Stimulated activated CD4-positive, alpha-beta T cell treated with anti-CD3 and anti-CD28 coated beads, Interleukin-4, amount 100 ng/mL, for 24 hours (primary cell): Measurements from ENCODE around the gene PFKFB3.
"Not testable (repeated sequence)": the region's sequence is repeated elsewhere in the genome, so short reads cannot be mapped to it uniquely, and the experiment has no call there.

Experiments
- DNase-seq: peaks from one replicate; pipeline ENCODE4 v3.0.0-alpha.2; 2020

Gene PFKFB3

GRCh38 chr10:6239213-6239991, 36.7 kb downstream of the PFKFB3 start:
- peak; percentile 77 for DNase-seq

- no peak for DNase-seq
These were observed 37.5 kb downstream of the PFKFB3 start for GRCh38 chr10:6240254-6240653.

DNA sequence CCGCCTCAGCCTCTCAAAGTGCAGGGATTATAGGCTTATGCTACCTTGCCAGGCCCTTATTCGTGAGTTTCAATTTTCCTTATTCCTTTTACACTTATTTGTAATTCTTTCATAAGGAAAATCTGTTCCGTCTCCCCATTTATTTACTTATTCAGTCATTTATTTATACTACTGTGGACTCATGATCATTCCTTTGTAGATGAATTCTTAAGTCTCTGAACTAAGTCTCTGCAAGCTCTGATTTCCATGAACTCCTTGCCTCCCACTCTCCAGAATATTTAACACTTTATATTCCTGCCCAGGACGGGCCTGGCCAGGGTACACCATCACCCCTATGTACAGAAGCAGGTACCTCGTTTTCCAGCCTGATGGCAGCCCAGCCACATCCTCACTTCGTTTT, 39.4 kb downstream of the PFKFB3 start:
- no peak for DNase-seq

DNA sequence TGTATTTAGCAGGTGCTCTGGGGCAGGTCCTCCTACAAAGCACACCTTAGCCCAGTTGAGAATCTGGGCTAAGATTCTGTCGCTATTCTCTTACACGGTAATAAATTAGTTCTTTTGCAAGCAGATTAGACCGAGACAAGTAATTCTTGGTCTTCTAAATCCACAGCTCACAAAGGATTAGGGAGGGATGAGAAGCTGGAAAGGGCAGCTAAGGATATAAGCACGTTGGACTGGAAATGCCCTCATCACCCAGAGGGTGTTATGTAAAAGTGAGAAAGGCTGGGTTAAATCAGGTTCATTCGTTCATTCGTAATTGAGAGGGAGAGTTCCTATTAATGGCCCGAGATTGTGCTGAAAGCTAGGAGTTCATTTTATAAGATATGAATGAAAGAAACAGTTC, 41.8 kb downstream of the PFKFB3 start:
- no peak for DNase-seq

- no peak for DNase-seq
These were observed 44.4 kb downstream of the PFKFB3 start for GRCh38 chr10:6247041-6247712.

GRCh38 chr10:6248908-6249307, 46.2 kb downstream of the PFKFB3 start:
- DNase-seq, result not testable (repeated sequence)

DNA sequence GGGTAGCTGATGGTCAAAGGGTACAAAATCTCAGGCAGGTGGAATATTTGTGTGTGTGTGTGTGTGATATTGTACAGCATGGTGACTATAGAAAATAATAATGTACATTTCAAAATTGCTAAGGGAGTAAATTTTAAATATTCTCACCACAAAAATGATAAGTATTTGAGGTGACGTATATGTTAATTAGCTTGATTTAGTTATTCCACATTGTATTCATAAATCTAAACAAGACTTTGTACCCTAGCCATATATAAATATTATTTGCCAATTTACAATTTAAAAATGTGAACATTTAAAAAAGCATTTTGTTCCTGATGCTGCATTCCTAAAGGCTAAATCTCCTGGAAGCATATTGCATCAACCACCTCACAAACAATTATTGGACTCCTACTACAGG, 47.0 kb downstream of the PFKFB3 start:
- DNase-seq, result no peak

GRCh38 chr10:6250745-6251144, 48.0 kb downstream of the PFKFB3 start:
- DNase-seq, result no peak

- no peak for DNase-seq
These were observed 51.5 kb downstream of the PFKFB3 start for GRCh38 chr10:6254201-6254600.

GRCh38 chr10:6255548-6256061, 52.9 kb downstream of the PFKFB3 start:
- no peak for DNase-seq

- no peak for DNase-seq
These were observed 53.7 kb downstream of the PFKFB3 start for GRCh38 chr10:6256439-6256838.

- DNase-seq, result no peak
These were observed 56.4 kb downstream of the PFKFB3 start for GRCh38 chr10:6259153-6259552.

GRCh38 chr10:6260843-6261242, 58.1 kb downstream of the PFKFB3 start:
- DNase-seq, result no peak

DNA sequence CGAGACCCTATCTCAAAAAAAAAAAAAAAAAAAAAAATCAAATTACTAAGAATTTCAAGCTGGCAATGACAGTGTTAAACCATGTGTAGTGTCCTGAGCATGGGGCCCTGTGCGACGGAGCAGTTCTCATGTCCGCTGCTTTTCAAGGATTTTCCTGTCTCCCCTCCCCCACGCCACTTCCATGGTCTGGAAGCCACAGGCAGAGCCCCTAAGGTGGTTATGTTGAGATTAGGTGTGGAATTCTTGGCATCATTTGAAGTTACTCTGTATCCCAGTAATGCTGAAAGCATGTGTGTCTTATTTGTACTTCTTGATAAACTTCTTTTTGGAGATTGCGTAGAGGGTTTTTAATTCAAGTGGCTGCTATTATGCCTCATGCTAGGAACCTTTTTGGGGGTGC, 65.2 kb downstream of the PFKFB3 start:
- DNase-seq, result no peak

DNA sequence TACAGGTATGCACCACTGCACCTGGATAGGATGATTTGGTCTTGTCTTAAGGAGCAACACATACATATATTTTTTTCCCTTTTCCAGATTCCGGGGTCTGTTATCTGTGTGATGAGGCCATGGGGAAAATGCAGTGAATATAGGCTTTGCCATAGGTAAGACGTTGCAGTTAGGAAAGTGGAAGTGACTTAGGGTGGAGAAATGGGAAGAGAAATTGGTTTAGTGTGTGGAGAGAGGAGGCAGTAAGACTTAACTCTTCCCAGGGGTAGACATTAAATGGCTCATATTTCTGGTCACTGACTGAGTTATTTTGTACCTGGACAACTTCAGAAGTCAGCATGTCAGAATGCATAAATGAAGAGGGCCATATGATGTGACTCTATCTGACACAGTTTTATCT, 66.7 kb downstream of the PFKFB3 start:
- DNase-seq, result no peak

DNA sequence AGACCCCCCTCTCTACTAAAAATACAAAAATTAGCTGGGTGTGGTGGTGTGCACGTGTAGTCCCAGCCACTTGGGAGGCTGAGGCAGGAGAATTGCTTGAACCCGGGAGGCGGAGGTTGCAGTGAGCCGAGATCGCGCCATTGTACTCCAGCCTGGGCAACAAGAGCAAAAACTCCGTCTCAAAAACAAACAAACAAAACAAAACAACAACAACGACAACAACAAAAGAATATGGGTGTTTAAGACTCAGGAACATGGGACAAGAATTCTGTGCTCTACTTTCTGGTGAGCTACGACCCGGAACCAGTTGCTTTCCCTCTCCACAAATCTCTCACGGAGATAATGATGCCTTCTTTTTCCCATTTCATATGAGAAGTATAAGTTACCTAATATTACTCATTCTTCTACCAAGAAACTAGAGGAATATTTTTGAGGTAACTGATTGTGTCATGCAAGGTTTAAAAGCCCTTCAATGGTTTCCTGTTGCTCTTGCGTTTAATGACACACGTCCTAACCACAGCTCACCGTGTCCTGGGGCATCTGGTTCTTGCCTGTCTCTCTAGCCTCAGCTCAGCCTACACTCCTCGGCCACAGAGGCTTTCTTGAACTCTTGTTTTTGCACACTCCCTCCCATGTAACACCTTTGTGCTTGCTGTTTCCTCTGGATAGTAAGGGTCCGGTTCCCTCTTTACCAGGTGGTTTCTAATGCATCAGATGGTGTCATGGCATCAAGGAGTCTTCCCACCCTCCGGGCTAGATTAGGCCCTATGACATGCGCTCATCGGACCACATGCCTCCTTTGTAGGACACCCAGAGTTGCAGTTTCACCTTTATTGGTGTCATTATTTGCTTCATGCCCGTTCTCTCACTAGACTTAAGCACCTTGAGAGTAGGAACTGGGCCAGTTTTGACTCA, 67.5 kb downstream of the PFKFB3 start:
- peak; percentile 78 for DNase-seq

GRCh38 chr10:6270951-6271350, 68.2 kb downstream of the PFKFB3 start:
- no peak for DNase-seq

GRCh38 chr10:6271663-6272062, 68.9 kb downstream of the PFKFB3 start:
- no peak for DNase-seq

GRCh38 chr10:6272126-6272525, 69.4 kb downstream of the PFKFB3 start:
- no peak for DNase-seq

DNA sequence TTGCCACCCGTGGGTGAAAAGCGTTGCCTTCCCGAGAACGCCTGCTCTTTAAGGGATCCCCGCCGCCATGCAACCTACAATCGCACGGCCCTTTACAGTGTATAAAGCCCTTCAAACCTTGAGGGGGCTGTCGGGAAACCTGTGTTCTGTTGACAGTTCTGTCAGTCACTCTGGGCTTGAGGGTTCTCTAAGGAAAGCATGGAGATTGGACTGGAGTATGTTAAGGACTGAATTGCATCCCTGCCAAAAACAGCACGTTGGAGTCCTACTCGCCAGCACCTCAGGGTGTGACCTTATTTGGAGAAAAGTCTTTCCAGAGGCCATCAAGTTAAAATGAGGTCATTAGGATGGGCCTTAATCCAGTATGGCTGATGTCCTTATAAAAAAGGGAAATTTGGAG, 70.6 kb downstream of the PFKFB3 start:
- no peak for DNase-seq

GRCh38 chr10:6274040-6274439, 71.3 kb downstream of the PFKFB3 start:
- DNase-seq, result no peak

DNA sequence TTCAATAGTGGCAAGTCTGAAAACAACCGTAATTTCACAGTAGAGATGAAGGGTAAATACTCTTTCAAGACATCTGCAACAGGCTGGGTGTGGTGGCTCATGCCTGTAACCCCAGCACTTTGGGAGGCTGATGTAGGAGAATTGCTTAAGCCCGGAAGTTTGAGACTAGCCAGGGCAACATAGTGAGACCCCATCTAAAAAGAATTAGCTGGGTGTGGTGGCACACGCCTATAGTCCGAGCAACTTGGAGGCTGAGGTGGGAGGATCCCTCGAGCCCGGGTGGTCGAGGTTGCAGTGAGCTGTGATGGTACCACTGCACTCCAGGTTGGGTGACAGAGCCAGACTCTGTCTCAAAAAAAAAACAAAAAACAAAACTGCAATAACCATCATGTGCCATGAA, 71.8 kb downstream of the PFKFB3 start:
- no peak for DNase-seq
